H1 (cell line): ENCODE results near the gene PRKACA. TPM values are rescaled to one million over a fixed set of nuclear protein-coding genes. Genes with fewer than 3 reads are reported as not detected.
A peak's percentile ranks its signal among the peaks of the same experiment; 100 is the strongest.

ENCODE experiments used
- CTCF ChIA-PET: fragments of 300-600 bp; sonication (Branson Sonifier 250); formaldehyde crosslinking; loops from one replicate; lab custom pipeline; 2021; ENCODE audit not compliant: partially characterized antibody; lab: Charles Lee
- POLR2A ChIA-PET: fragments of 300-600 bp; sonication (Branson Sonifier 250); formaldehyde crosslinking; loops from one replicate; lab custom pipeline; 2021; ENCODE audit warnings: inconsistent platforms; ENCODE audit not compliant: partially characterized antibody; lab: Charles Lee
- DNase-seq, 2 experiments: peaks; one replicate each; pipeline versions ENCODE4 v3.0.0 to v3.0.0-alpha.2; 2010 to 2022; ENCODE audit warnings: low spot score in 2 of 2, low read depth in 1 of 2, mixed read lengths in 1 of 2
- FAIRE-seq: peaks from 2 replicates; lab custom pipeline; 2011; peaks lifted over from hg19 to GRCh38; lab: Jason Lieb, UNC
- H2AFZ ChIP-seq: 2 replicates; pipeline ENCODE4 v1.8.1; 2012; ENCODE audit warnings: low read length, inconsistent platforms
- H2AK5ac ChIP-seq: 2 replicates; pipeline ENCODE4 v1.6.1; 2013; ENCODE audit warnings: low read depth, low read length
- H2BK120ac ChIP-seq: replicated peaks from 2 replicates; pipeline ENCODE3; 2013; ENCODE audit warnings: low read depth, low read length, inconsistent platforms
- H2BK12ac ChIP-seq: 2 replicates; pipeline ENCODE4 v1.6.1; 2013; ENCODE audit warnings: low read depth, low read length
- H2BK15ac ChIP-seq: 2 replicates; pipeline ENCODE4 v1.6.1; 2013; ENCODE audit warnings: low read length
- H2BK20ac ChIP-seq: 2 replicates; pipeline ENCODE4 v1.6.1; 2013; ENCODE audit warnings: low read length
- H2BK5ac ChIP-seq: 2 replicates; pipeline ENCODE4 v1.6.1; 2013; ENCODE audit warnings: low read depth, low read length
- H3K14ac ChIP-seq: 2 replicates; pipeline ENCODE4 v1.6.1; 2013; ENCODE audit warnings: inconsistent platforms; ENCODE audit not compliant: insufficient read length
- H3K18ac ChIP-seq: 2 replicates; pipeline ENCODE4 v1.6.1; 2013; ENCODE audit warnings: low read length; ENCODE audit errors: extremely low read depth
- H3K23ac ChIP-seq: 2 replicates; pipeline ENCODE4 v1.6.1; 2013; ENCODE audit warnings: inconsistent platforms; ENCODE audit not compliant: insufficient read length
- H3K23me2 ChIP-seq: 2 replicates; pipeline ENCODE4 v1.6.1; 2013; ENCODE audit warnings: low read depth, low read length
- H3K27ac ChIP-seq: 2 replicates; pipeline ENCODE4 v1.6.1; 2011; ENCODE audit warnings: low read depth, low read length, inconsistent platforms
- H3K27me3 ChIP-seq, 4 experiments: replicated peaks in 1 of 4; 1 replicate in 1 of 4; 2 replicates in 3 of 4; pipeline versions ENCODE4 v1.6.1 to v1.8.1; 2011 to 2013; ENCODE audit warnings: low read length in 3 of 4, mild to moderate bottlenecking in 3 of 4, inconsistent platforms in 2 of 4, mixed read lengths in 2 of 4, moderate library complexity in 1 of 4; ENCODE audit not compliant: control insufficient read depth in 3 of 4, insufficient read depth in 3 of 4; ENCODE audit errors: extremely low read depth in 1 of 4
- H3K36me3 ChIP-seq, 4 experiments: 2 replicates each; pipeline versions ENCODE4 v1.6.1 to v1.8.1; 2011 to 2013; ENCODE audit warnings: mild to moderate bottlenecking in 4 of 4, low read length in 3 of 4, moderate library complexity in 2 of 4, control low read depth in 1 of 4, inconsistent platforms in 1 of 4; ENCODE audit not compliant: insufficient read depth in 4 of 4, control insufficient read depth in 2 of 4
- H3K4ac ChIP-seq: replicated peaks from 2 replicates; pipeline ENCODE3; 2013; ENCODE audit warnings: low read length, low read depth, mixed read lengths, inconsistent platforms; ENCODE audit not compliant: insufficient read length
- H3K4me1 ChIP-seq, 4 experiments: replicated peaks in 1 of 4; 1 replicate in 1 of 4; 2 replicates in 3 of 4; pipeline versions ENCODE4 v1.6.1 to v1.8.1; 2011 to 2013; ENCODE audit warnings: low read length in 3 of 4, inconsistent platforms in 2 of 4, mixed read lengths in 1 of 4; ENCODE audit not compliant: insufficient read depth in 4 of 4, control insufficient read depth in 3 of 4
- H3K4me2 ChIP-seq, 2 experiments: 2 replicates each; pipeline versions ENCODE4 v1.6.1 to v1.8.1; 2011 to 2013; ENCODE audit warnings: low read depth in 2 of 2, low read length in 2 of 2, control low read depth in 1 of 2, inconsistent platforms in 1 of 2, mild to moderate bottlenecking in 1 of 2; ENCODE audit not compliant: insufficient read depth in 1 of 2
- H3K4me3 ChIP-seq, 4 experiments: fragments of 200-600, 300-600 bp in 1 of 4; sonication (generic), shearing (Covaris generic), sonication (Bioruptor Twin) in 1 of 4; 2 replicates each; pipeline versions ENCODE4 v1.5.1 to v1.8.1; 2011 to 2016; ENCODE audit warnings: low read length in 4 of 4, low read depth in 3 of 4, control low read depth in 2 of 4, inconsistent platforms in 2 of 4, mild to moderate bottlenecking in 2 of 4, mixed read lengths in 1 of 4, moderate library complexity in 1 of 4; ENCODE audit not compliant: insufficient read depth in 2 of 4; ENCODE audit errors: extremely low read depth in 1 of 4
- H3K56ac ChIP-seq: replicated peaks from 2 replicates; pipeline ENCODE3; 2013; ENCODE audit warnings: low read depth, mild to moderate bottlenecking, mixed read lengths, low read length, inconsistent platforms; ENCODE audit not compliant: insufficient read length
- H3K79me1 ChIP-seq: 2 replicates; pipeline ENCODE4 v1.6.1; 2013; ENCODE audit warnings: low read depth, low read length, control low read depth
- H3K79me2 ChIP-seq, 2 experiments: 2 replicates each; pipeline versions ENCODE4 v1.6.1 to v1.8.1; 2012 to 2013; ENCODE audit warnings: low read length in 2 of 2, mild to moderate bottlenecking in 2 of 2, inconsistent platforms in 1 of 2; ENCODE audit not compliant: insufficient read depth in 2 of 2, control insufficient read depth in 1 of 2
- H3K9ac ChIP-seq, 4 experiments: replicated peaks in 1 of 4; 1 replicate in 1 of 4; 2 replicates in 3 of 4; pipeline versions ENCODE4 v1.6.1 to v1.8.1; 2011 to 2013; ENCODE audit warnings: low read depth in 3 of 4, low read length in 3 of 4, control low read depth in 2 of 4, mild to moderate bottlenecking in 2 of 4, moderate library complexity in 2 of 4, inconsistent platforms in 1 of 4; ENCODE audit errors: extremely low read depth in 1 of 4
- H3K9me3 ChIP-seq, 2 experiments: 2 replicates each; pipeline versions ENCODE4 v1.6.1 to v1.8.1; 2012 to 2013; ENCODE audit warnings: mild to moderate bottlenecking in 2 of 2, moderate library complexity in 2 of 2, control low read depth in 1 of 2, inconsistent platforms in 1 of 2, low read depth in 1 of 2, low read length in 1 of 2, mixed read lengths in 1 of 2; ENCODE audit not compliant: insufficient read depth in 2 of 2
- H4K20me1 ChIP-seq, 2 experiments: replicated peaks in 1 of 2; 2 replicates each; pipeline versions ENCODE3 to v1.8.1; 2011 to 2013; ENCODE audit warnings: inconsistent platforms in 2 of 2, low read length in 2 of 2, mild to moderate bottlenecking in 1 of 2; ENCODE audit not compliant: insufficient read depth in 2 of 2, control insufficient read depth in 1 of 2
- H4K5ac ChIP-seq: 2 replicates; pipeline ENCODE4 v1.6.1; 2013; ENCODE audit warnings: low read length, low read depth, mixed read lengths, inconsistent platforms; ENCODE audit not compliant: insufficient read length
- H4K8ac ChIP-seq: 2 replicates; pipeline ENCODE4 v1.8.0; 2013; ENCODE audit warnings: mild to moderate bottlenecking, moderate library complexity, low read length, inconsistent platforms; ENCODE audit not compliant: insufficient read depth; ENCODE audit errors: extremely low read depth
- H4K91ac ChIP-seq: replicated peaks from 2 replicates; pipeline ENCODE3; 2013; ENCODE audit warnings: low read length, mixed read lengths, inconsistent platforms; ENCODE audit not compliant: insufficient read length
- CREB1 ChIP-seq: IDR thresholded peaks from 2 replicates; pipeline ENCODE4 v1.6.1; 2012; ENCODE audit warnings: inconsistent platforms
- HDAC2 ChIP-seq, 2 experiments: fragments of 300-600 bp in 1 of 2; sonication (generic) in 1 of 2; IDR thresholded peaks; 2 replicates each; pipeline ENCODE4 v1.6.1; 2011 to 2012; ENCODE audit warnings: low read depth in 2 of 2, low read length in 2 of 2, mild to moderate bottlenecking in 2 of 2, moderate library complexity in 2 of 2, borderline replicate concordance in 1 of 2, inconsistent platforms in 1 of 2
- KDM4A ChIP-seq: IDR thresholded peaks from one replicate; pipeline ENCODE4 v1.7.1; 2012; ENCODE audit warnings: low read depth, mild to moderate bottlenecking, moderate library complexity, low read length, inconsistent platforms; ENCODE audit not compliant: severe bottlenecking
- PHF8 ChIP-seq: fragments of 200-600 bp; sonication (generic); conservative IDR thresholded peaks from 2 replicates; pipeline ENCODE4 v1.7.1; 2012; ENCODE audit warnings: low read depth, mild to moderate bottlenecking, inconsistent platforms, low read length, moderate library complexity
- SIN3A ChIP-seq, 2 experiments: IDR thresholded peaks in 1 of 2; conservative IDR thresholded peaks in 1 of 2; 2 replicates each; pipeline ENCODE4 v1.6.1; 2011 to 2012; ENCODE audit warnings: low read length in 2 of 2, improper control_type of control experiment in 1 of 2, low read depth in 1 of 2, mild to moderate bottlenecking in 1 of 2
- YY1 ChIP-seq: IDR thresholded peaks from 2 replicates; pipeline ENCODE4 v1.6.1; 2011; ENCODE audit warnings: low read depth, mild to moderate bottlenecking, low read length
- WGBS, 2 experiments: shearing (Covaris generic) in 1 of 2; methylation state at CpG; one replicate each; pipeline versions ENCODE4 v1.1.6 to v1.1.7; 2013 to 2015; ENCODE audit warnings: low lambda C conversion rate in 2 of 2, mixed read lengths in 2 of 2, inconsistent platforms in 1 of 2, low coverage in 1 of 2, missing lambda C conversion rate in 1 of 2; ENCODE audit not compliant: insufficient replicate concordance in 2 of 2, insufficient coverage in 1 of 2, insufficient read length in 1 of 2; ENCODE audit errors: extremely low coverage in 1 of 2, missing lambda C conversion rate in 1 of 2; 5-methylcytosine and 5-hydroxymethylcytosine counted together
- polyA plus RNA-seq, 7 experiments: library from polyadenylated mRNA; depleted of rRNA in 3 of 7; stranded (reverse) in 5 of 7; unstranded in 2 of 7; fragments of >200 nt in 5 of 7; fragments of 200-250 nt in 2 of 7; gene quantifications; 1 replicate in 5 of 7; 2 replicates in 1 of 7; 4 replicates in 1 of 7; pipeline versions ENCODE4 v1.2.1 to v1.2.3, GENCODE V29; 2011 to 2013; ENCODE audit warnings: missing spikeins in 2 of 7, mixed read lengths in 2 of 7
- total RNA-seq: library from RNA; stranded (reverse); fragmentation: NEBNext Ultra II Directional; extraction: Animal tissue kit (Norgen Biotek cat#: 25700); gene quantifications from 2 replicates; pipeline ENCODE4 v1.2.1, GENCODE V29; 2021

The PRKACA gene
- total and polyA plus RNA-seq, 2 of the 8 experiments (the other 6 are each of a cell fraction or from before 2014, with no cell fraction given), result 14.2 to 48.2 TPM

GRCh38 chr19:14135985-14136508 is 18.5 kb upstream of the PRKACA start:
- Histone ChIP-seq H3K79me1 (peaks cover 2% of the 10 kb centered on the region; the same call in 1 of the 2 replicates), H3K23me2 (peaks cover 4% of the 10 kb centered on the region; the same call in 1 of the 2 replicates), H3K79me2 (peaks cover 0 to 8% of the 10 kb centered on the region in 2 experiments; a peak in 2 of 4 replicates), H2BK120ac (no peak overlapping the region), H3K56ac (peak overlapping the region; percentile 86), H3K4me2 (peak overlapping the region; percentile 54 to 82), H3K9ac (peak overlapping the region; percentile 74 to 85 (median 78)), H3K23ac (peak overlapping the region; percentile 9), H4K20me1 (peaks cover 0 to 9% of the 10 kb centered on the region in 2 experiments), H3K4me1 (peaks cover 2 to 11% (median 5%) of the 10 kb centered on the region in 4 experiments), H3K18ac (peak overlapping the region; percentile 99), H3K27me3 (no peaks in the 10 kb centered on the region), H2AK5ac (no peak overlapping the region), H2BK20ac (no peak overlapping the region), H2AFZ (no peak overlapping the region; the same call in 1 of the 2 replicates), H2BK5ac (peak overlapping the region; percentile 88; the same call in 1 of the 2 replicates), H2BK12ac (0 out of 2 replicates have a peak overlapping the region, but pooled peaks have one; percentile 27), H3K4me3 (peak overlapping the region; percentile 75 to 86 (median 80)), H3K9me3 (no peaks in the 10 kb centered on the region), H3K14ac (no peak overlapping the region), H4K91ac (peak overlapping the region; percentile 85), H3K27ac (peak overlapping the region; percentile 60; the same call in 1 of the 2 replicates), H2BK15ac (peak overlapping the region; percentile 95; the same call in 1 of the 2 replicates), H3K36me3 (no peaks in the 10 kb centered on the region; a peak in 1 of 8 replicates), H4K8ac (peak overlapping the region; percentile 87), H4K5ac (peak overlapping the region; percentile 87), H3K4ac (peak overlapping the region; percentile 98)
- peak; percentile 68 for TF ChIP-seq KDM4A
- no peak for TF ChIP-seq YY1
- peak; percentile 89 for TF ChIP-seq PHF8
- 0 out of 4 replicates have a peak, but pooled peaks of 1 of the 2 experiments have one; percentile 11 for TF ChIP-seq SIN3A (conservative IDR thresholded peaks at IDR 0.05 in 1 of 2, IDR thresholded peaks at IDR 0.05 in 1 of 2; ENCODE audit: low read depth in 1 of 2, low read length in 2 of 2)
- TF ChIP-seq CREB1, result no peak
- 0 out of 4 replicates have a peak, but pooled peaks of 1 of the 2 experiments have one; percentile 32 for TF ChIP-seq HDAC2 (IDR thresholded peaks at IDR 0.05; ENCODE audit: borderline replicate concordance in 1 of 2, low read depth in 2 of 2, low read length in 2 of 2)
- WGBS, 2 experiments, result 1% methylated on average over 13 of the region's 38 CpGs; no CpG with 5 or more reads in 1 of the 2 experiments
- DNase-seq, result no peak
- FAIRE-seq, result no peak
- ChIA-PET POLR2A (interaction anchor here (0.9 to 5.8 kb wide), 26 partner anchors 8 to 406 kb away, joined by 3 to 109 read pairs (median 4); partner anchors contain the start of genes MISP3, PKN1 and PRKACA), CTCF (interaction anchor here (0.6 to 7.9 kb wide), 23 partner anchors 11 to 274 kb away, joined by 3 to 40 read pairs (median 4); a partner anchor contains a TSS)
